SK-N-SH (cell line): ENCODE data around the gene SLC2A1. TPM values are rescaled to one million over a fixed set of nuclear protein-coding genes. Genes with fewer than 3 reads are reported as not detected.
"Not testable (repeated sequence)": the region's sequence is repeated elsewhere in the genome, so short reads cannot be mapped to it uniquely, and the experiment has no call there.

Experiments used
- CTCF ChIA-PET: fragments of 300-600, 350-600 bp; formaldehyde crosslinking; extraction: SDS; loops from one replicate; lab custom pipeline; 2021; lab: Yijun Ruan, JAX
- POLR2A ChIA-PET: fragments of 350-600 bp; sonication (Branson Sonifier 250); formaldehyde crosslinking; extraction: SDS; loops from one replicate; lab custom pipeline; 2020; ENCODE audit warnings: antibody characterized with exemption, inconsistent platforms; lab: Yijun Ruan, JAX
- DNase-seq: peaks from one replicate; pipeline ENCODE4 v3.0.0; 2012
- H2AFZ ChIP-seq: fragments of 200-600 bp; sonication (generic); 2 replicates; pipeline ENCODE4 v1.8.1; 2016; ENCODE audit warnings: antibody characterized with exemption, mild to moderate bottlenecking, low read depth
- H3F3A ChIP-seq: fragments of 200-600 bp; sonication (generic); replicated peaks from 2 replicates; pipeline ENCODE3; 2016; ENCODE audit warnings: antibody characterized with exemption, mild to moderate bottlenecking; ENCODE audit not compliant: insufficient read depth
- H3K27ac ChIP-seq, 2 experiments: fragments of 200-500 bp in 1 of 2; fragments of 200-600 bp in 1 of 2; sonication (Bioruptor generic) in 1 of 2; sonication (generic), shearing (Covaris generic) in 1 of 2; 2 replicates each; pipeline versions ENCODE4 v1.5.1 to v1.6.1; 2014 to 2016; ENCODE audit warnings: low read depth in 2 of 2, inconsistent platforms in 1 of 2, low read length in 1 of 2, mild to moderate bottlenecking in 1 of 2, mixed read lengths in 1 of 2
- H3K27me3 ChIP-seq: fragments of 200-600 bp; sonication (generic), shearing (Covaris generic); 2 replicates; pipeline ENCODE4 v1.6.1; 2016; ENCODE audit warnings: mixed run types; ENCODE audit not compliant: insufficient read depth
- H3K36me3 ChIP-seq, 2 experiments: fragments of 200-500 bp in 1 of 2; fragments of 200-600 bp in 1 of 2; sonication (Bioruptor generic) in 1 of 2; sonication (generic) in 1 of 2; replicated peaks in 1 of 2; 2 replicates each; pipeline versions ENCODE3 to v1.5.1; 2014 to 2016; ENCODE audit warnings: low read length in 1 of 2, mild to moderate bottlenecking in 1 of 2; ENCODE audit not compliant: insufficient read depth in 2 of 2, control insufficient read depth in 1 of 2
- H3K4me1 ChIP-seq, 2 experiments: fragments of 200-500 bp in 1 of 2; fragments of 200-600 bp in 1 of 2; sonication (Bioruptor generic) in 1 of 2; sonication (generic), shearing (Covaris generic) in 1 of 2; 2 replicates each; pipeline versions ENCODE4 v1.5.1 to v1.6.1; 2014 to 2016; ENCODE audit warnings: low read depth in 1 of 2, low read length in 1 of 2, mixed run types in 1 of 2; ENCODE audit not compliant: insufficient read depth in 2 of 2, control insufficient read depth in 1 of 2
- H3K4me2 ChIP-seq: fragments of 200-600 bp; sonication (generic), shearing (Covaris generic); 2 replicates; pipeline ENCODE4 v1.6.1; 2017; ENCODE audit warnings: mixed run types
- H3K4me3 ChIP-seq, 2 experiments: fragments of 200-500 bp in 1 of 2; fragments of 200-600 bp in 1 of 2; sonication (Bioruptor generic) in 1 of 2; sonication (generic), shearing (Covaris generic) in 1 of 2; 2 replicates each; pipeline versions ENCODE4 v1.5.1 to v1.8.1; 2014 to 2016; ENCODE audit warnings: low read depth in 2 of 2, inconsistent platforms in 1 of 2, low read length in 1 of 2, mild to moderate bottlenecking in 1 of 2, mixed read lengths in 1 of 2, moderate library complexity in 1 of 2
- H3K79me2 ChIP-seq: fragments of 200-600 bp; sonication (generic); 2 replicates; pipeline ENCODE4 v1.8.1; 2017; ENCODE audit warnings: mild to moderate bottlenecking; ENCODE audit not compliant: insufficient read depth
- H3K9ac ChIP-seq: fragments of 200-600 bp; sonication (generic); 2 replicates; pipeline ENCODE4 v1.6.1; 2017; ENCODE audit warnings: mixed run types
- H3K9me2 ChIP-seq: fragments of 200-600 bp; sonication (generic); 2 replicates; pipeline ENCODE4 v1.6.1; 2017; ENCODE audit warnings: mixed run types
- H3K9me3 ChIP-seq: fragments of 200-600 bp; sonication (generic); 2 replicates; pipeline ENCODE4 v1.6.1; 2017; ENCODE audit warnings: mixed run types, mild to moderate bottlenecking, moderate library complexity
- H4K20me1 ChIP-seq: fragments of 200-600 bp; sonication (generic); 2 replicates; pipeline ENCODE4 v1.6.1; 2017; ENCODE audit warnings: mild to moderate bottlenecking, mixed run types; ENCODE audit not compliant: insufficient read depth
- CHD2 ChIP-seq: fragments of 150-350 bp; IDR thresholded peaks from 2 replicates; pipeline ENCODE4 v1.6.1; 2018; ENCODE audit warnings: low read length; ENCODE audit not compliant: partially characterized antibody
- FOXJ3 ChIP-seq: sonication (generic); formaldehyde crosslinking; IDR thresholded peaks from 2 replicates; pipeline ENCODE4 v1.5.1; 2020; ENCODE audit warnings: mild to moderate bottlenecking, missing genetic modification reagents
- FOXM1 ChIP-seq: IDR thresholded peaks from 2 replicates; pipeline ENCODE4 v1.4.0; 2012; ENCODE audit warnings: low read depth, mild to moderate bottlenecking
- GABPA ChIP-seq: IDR thresholded peaks from 2 replicates; pipeline ENCODE4 v1.4.0; 2012; ENCODE audit warnings: low read depth, mild to moderate bottlenecking
- IRF3 ChIP-seq: fragments of 150-350 bp; IDR thresholded peaks from 2 replicates; pipeline ENCODE4 v1.6.1; 2016; ENCODE audit warnings: mild to moderate bottlenecking, low read depth, low read length
- MAX ChIP-seq: IDR thresholded peaks from 2 replicates; pipeline ENCODE4 v1.4.0; 2012; ENCODE audit warnings: low read depth
- MXI1 ChIP-seq: IDR thresholded peaks from 2 replicates; pipeline ENCODE4 v1.6.1; 2012; ENCODE audit warnings: mild to moderate bottlenecking, low read depth, low read length, improper control_type of control experiment
- NFIC ChIP-seq: IDR thresholded peaks from 2 replicates; pipeline ENCODE4 v1.4.0; 2012; ENCODE audit warnings: borderline replicate concordance
- PBX3 ChIP-seq: IDR thresholded peaks from 2 replicates; pipeline ENCODE4; 2012
- RAD21 ChIP-seq: IDR thresholded peaks from 2 replicates; pipeline ENCODE4 v1.6.1; 2012; ENCODE audit warnings: mild to moderate bottlenecking, low read length
- RXRA ChIP-seq: IDR thresholded peaks from 2 replicates; pipeline ENCODE4 v1.4.0; 2012; ENCODE audit warnings: low read depth, mild to moderate bottlenecking, borderline replicate concordance
- TAF1 ChIP-seq: IDR thresholded peaks from 2 replicates; pipeline ENCODE4 v1.6.1; 2012; ENCODE audit warnings: low read depth, mild to moderate bottlenecking, low read length, moderate library complexity, borderline replicate concordance
- TEAD4 ChIP-seq: IDR thresholded peaks from 2 replicates; pipeline ENCODE4 v1.4.0; 2012; ENCODE audit warnings: mild to moderate bottlenecking, borderline replicate concordance; ENCODE audit not compliant: insufficient read depth
- USF1 ChIP-seq: IDR thresholded peaks from 2 replicates; pipeline ENCODE4 v1.4.0; 2012; ENCODE audit warnings: low read depth, borderline replicate concordance
- USF2 ChIP-seq: fragments of 150-350 bp; IDR thresholded peaks from 2 replicates; pipeline ENCODE4 v1.6.1; 2017; ENCODE audit warnings: antibody characterized with exemption, low read length, low read depth, borderline replicate concordance
- YY1 ChIP-seq: IDR thresholded peaks from 2 replicates; pipeline ENCODE4 v1.4.0; 2012; ENCODE audit warnings: low read depth, mild to moderate bottlenecking
- WGBS: methylation state at CpG from one replicate; pipeline ENCODE4 v1.1.6; 2017; ENCODE audit warnings: low lambda C conversion rate; 5-methylcytosine and 5-hydroxymethylcytosine counted together
- polyA plus RNA-seq, 3 experiments: library from polyadenylated mRNA; depleted of rRNA; stranded (reverse); fragments of >200 nt; gene quantifications; 2 replicates each; pipeline ENCODE4 v1.2.3, GENCODE V29; 2012
- TF ChIP-seq, protein P1 (sequence below): IDR thresholded peaks from 2 replicates; pipeline ENCODE4 v1.6.1; 2012; ENCODE audit warnings: mild to moderate bottlenecking, low read depth, low read length, moderate library complexity

The SLC2A1 gene
- polyA plus RNA-seq, 1 of the 3 experiments (the other 2 are of a cell fraction): 63.8 TPM

- Histone ChIP-seq H3K4me2 (no peak overlapping the region), H3K9me3 (no peaks in the 10 kb centered on the region), H3F3A (no peaks in the 10 kb centered on the region), H3K9ac (no peak overlapping the region), H3K36me3 (no peaks in the 10 kb centered on the region), H3K27ac (no peak overlapping the region), H4K20me1 (no peaks in the 10 kb centered on the region), H3K79me2 (no peaks in the 10 kb centered on the region), H3K4me1 (no peaks in the 10 kb centered on the region), H2AFZ (no peak overlapping the region), H3K4me3 (no peak overlapping the region), H3K27me3 (no peaks in the 10 kb centered on the region; the same call in 1 of the 2 replicates), H3K9me2 (no peaks in the 10 kb centered on the region)
- 40% methylated on average over 1 of the region's 1 CpG for WGBS
- TF ChIP-seq IRF3 (no peak), FOXM1 (no peak), MAX (no peak), GABPA (no peak), MXI1 (no peak), TAF1 (no peak), USF1 (no peak), USF2 (no peak), FOXJ3 (CRISPR knock-in tag) (no peak), NFIC (no peak), RAD21 (no peak), RXRA (no peak), TEAD4 (no peak), PBX3 (no peak), CHD2 (no peak), YY1 (no peak)
- TF ChIP-seq, protein P1, sequence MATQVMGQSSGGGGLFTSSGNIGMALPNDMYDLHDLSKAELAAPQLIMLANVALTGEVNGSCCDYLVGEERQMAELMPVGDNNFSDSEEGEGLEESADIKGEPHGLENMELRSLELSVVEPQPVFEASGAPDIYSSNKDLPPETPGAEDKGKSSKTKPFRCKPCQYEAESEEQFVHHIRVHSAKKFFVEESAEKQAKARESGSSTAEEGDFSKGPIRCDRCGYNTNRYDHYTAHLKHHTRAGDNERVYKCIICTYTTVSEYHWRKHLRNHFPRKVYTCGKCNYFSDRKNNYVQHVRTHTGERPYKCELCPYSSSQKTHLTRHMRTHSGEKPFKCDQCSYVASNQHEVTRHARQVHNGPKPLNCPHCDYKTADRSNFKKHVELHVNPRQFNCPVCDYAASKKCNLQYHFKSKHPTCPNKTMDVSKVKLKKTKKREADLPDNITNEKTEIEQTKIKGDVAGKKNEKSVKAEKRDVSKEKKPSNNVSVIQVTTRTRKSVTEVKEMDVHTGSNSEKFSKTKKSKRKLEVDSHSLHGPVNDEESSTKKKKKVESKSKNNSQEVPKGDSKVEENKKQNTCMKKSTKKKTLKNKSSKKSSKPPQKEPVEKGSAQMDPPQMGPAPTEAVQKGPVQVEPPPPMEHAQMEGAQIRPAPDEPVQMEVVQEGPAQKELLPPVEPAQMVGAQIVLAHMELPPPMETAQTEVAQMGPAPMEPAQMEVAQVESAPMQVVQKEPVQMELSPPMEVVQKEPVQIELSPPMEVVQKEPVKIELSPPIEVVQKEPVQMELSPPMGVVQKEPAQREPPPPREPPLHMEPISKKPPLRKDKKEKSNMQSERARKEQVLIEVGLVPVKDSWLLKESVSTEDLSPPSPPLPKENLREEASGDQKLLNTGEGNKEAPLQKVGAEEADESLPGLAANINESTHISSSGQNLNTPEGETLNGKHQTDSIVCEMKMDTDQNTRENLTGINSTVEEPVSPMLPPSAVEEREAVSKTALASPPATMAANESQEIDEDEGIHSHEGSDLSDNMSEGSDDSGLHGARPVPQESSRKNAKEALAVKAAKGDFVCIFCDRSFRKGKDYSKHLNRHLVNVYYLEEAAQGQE: no peak
- no peak for DNase-seq
- ChIA-PET POLR2A (interaction anchor here (0.5 kb wide), 1 partner anchor 88 kb away, joined by 3 read pairs; no protein-coding TSS in a partner anchor), CTCF (interaction anchor here (0.7 to 2.5 kb wide), 4 partner anchors 9 to 169 kb away, joined by 3 to 15 read pairs (median 10); no protein-coding TSS in a partner anchor)
These were observed 54.2 kb downstream of the SLC2A1 start for GRCh38 chr1:42904434-42904833.

DNA sequence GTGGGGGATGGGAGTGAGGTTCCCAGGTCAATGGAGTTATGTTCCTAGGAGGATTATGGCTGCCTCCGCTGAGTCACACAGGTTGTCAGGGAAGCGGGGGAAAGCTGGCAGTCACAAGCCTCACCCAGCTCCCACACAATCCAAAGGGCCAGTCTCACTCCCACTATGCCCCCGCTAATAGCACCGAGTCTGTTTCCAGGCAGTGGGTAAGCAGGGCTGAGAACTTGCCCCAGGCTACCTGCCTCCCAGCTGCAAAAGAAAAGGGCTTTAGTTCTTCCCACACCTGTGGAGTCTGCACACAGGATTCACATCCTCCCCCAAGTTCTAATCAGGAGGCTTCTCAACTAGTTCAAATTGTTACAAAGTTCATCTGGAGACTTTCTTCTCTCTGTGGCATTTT is 58.7 kb downstream of the SLC2A1 start:
- POLR2A ChIA-PET, H3K4me2 ChIP-seq, H3K27ac ChIP-seq, H2AFZ ChIP-seq, H3K9me2 ChIP-seq, H4K20me1 ChIP-seq, H3K4me3 ChIP-seq, DNase-seq, H3K36me3 ChIP-seq, H3K9me3 ChIP-seq, H3F3A ChIP-seq, H3K9ac ChIP-seq, H3K79me2 ChIP-seq, H3K27me3 ChIP-seq, H3K4me1 ChIP-seq: not testable (repeated sequence)
- CTCF ChIA-PET: interaction anchor here (1.7 to 4.6 kb wide), 3 partner anchors 13 to 174 kb away, joined by 5 to 28 read pairs (median 14); no protein-coding TSS in a partner anchor
- 80% methylated on average over 2 of the region's 4 CpGs for WGBS
